ENCODE measurements around the gene TMEM178B.
"Not testable (repeated sequence)": the region's sequence is repeated elsewhere in the genome, so short reads cannot be mapped to it uniquely, and the experiment has no call there.

The TMEM178B gene

DNA sequence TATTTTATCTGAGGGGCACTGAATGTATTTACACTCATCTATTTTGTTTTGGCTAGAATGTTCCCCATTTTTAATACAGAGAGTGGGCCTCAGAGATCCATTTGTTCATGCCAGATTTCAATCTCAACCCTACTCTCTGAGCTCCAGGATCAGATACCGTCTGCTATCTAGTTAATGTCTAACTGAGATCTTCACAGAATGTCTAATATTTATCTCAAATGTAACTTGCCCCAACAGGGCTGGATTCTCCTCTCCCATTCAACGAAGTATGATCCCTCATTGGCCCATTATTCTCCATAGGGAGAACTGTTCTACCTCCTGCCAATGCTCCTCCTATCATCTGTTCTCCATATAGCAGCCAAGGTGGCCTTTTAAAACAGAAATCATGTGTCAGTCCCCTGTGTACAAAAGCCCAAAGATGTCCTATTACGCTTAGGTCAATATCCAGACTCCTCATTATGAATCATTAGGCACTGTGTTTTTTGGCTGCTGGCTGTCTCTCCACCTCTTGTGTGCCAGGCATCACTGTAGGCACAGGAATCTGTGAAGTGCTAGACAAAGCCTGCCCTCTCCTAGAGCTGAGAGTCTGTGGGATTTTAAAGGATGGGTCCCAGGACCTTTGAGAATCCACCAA is 308.0 kb downstream of the TMEM178B start:
- DNase-seq = no peak

DNA sequence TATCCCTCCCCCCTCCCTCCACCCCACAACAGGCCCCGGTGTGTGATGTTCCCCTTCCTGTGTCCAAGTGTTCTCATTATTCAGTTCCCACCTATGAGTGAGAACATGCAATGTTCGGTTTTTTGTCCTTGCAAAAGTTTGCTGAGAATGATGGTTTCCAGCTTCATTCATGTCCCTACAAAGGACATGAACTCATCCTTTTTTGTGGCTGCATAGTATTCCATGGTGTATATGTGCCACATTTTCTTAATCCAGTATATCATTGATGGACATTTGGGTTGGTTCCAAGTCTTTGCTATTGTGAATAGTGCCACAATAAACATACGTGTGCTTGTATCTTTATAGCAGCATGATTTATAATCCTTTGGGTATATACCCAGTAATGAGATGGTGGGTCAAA is 309.5 kb downstream of the TMEM178B start:
- not testable (repeated sequence) for DNase-seq

DNA sequence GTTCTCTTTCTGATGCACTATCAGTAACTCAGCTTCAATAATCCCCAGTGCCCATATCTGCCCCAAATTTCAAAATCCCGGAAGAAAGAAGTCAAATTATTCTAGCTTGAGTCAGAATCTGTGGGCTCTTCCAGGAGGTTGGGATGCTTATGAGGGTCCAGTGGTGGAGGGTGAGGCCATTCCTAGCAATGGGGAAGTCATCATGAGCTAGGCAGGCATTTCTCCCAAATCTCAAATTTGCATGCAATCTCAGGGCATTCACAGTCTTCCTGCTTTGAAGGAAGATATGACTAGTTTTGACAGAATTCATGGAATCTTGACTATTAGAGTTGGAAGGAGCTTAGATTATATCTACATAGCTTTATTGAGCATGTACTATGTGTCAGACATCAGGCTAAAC is 313.0 kb downstream of the TMEM178B start:
- DNase-seq = no peak

DNA sequence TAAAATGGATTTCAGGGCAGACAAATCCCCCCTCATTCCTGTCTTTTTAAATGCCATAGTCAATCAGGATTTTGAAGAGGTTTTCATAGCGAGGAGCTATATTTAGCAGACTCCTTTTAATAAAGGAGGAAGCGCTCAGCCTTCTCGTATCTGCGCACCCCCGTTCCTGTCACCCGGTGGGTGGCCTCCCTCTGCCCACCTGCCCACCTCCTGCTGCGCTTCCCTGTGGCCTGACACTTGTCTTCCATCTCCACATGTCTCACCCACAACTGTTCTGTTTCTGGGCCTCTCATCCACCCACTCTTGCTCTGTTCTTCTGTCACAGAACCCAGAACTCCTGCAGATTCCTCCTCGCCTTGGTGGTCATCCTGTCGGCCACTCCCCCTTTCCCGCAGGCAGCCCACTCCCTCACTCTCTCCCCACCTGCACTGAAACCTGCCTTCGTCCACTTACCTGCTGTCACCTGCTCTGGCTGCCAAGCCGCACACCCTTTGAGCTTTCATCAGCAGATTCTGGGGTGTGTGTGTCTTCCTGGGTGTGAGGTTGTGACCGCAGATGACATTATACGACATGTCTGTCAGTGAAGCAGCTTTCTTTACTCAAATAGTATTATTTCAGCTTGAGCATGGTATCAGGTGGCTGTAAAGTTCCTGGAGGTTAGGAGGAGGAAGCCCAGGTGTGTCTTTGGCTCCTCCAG is 313.8 kb downstream of the TMEM178B start:
- no peak for DNase-seq

DNA sequence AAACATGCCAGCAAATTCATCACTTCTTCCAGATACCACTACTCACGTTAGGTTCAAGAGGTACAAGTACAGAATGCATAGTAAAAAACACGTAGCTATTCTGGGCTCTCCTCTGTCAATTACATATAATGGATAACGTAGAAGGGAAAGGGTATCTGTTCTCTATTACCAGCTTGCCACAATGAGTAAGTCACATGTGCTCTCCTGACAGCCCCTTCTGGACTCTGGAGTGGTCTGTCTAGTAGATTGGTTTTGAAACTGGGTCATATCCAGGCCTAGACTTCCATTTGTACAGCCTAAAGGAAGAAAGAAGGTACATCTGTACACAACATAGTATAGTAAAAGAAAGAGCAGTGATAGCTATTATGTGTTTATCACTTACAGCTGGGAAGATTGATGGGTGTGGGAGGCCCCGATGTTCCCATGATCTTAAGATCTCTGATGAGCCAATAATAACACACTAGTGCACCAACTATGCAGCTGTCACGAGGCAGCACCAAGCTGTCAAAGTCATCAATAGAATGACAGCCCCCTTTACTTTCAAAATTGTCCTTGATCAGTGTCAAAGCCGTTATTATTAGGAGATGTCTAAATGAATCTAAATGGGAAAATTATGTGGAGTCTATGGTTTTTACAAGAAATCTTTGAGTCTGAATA is 315.4 kb downstream of the TMEM178B start:
- peak in 1 of 51 donors; percentile 48 for DNase-seq

DNA sequence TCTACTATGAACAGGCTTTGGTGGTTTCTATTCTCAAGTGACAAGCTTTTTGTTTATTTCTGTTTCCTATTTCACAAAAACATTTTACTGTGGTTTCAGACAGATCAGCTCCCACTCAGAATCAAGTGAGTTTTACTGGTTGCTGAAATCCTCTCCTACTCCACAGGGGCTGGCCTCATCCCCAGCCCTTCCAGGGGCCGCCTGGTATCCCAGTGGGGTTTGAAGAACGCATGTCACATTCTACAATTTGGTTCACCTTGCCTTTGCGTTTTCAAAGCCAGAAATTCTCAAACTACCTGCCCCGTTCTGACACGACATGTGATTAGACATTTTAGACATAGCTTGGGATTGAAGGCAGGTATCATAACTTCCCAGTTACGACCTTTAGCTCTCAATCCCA is 316.5 kb downstream of the TMEM178B start:
- no peak for DNase-seq

DNA sequence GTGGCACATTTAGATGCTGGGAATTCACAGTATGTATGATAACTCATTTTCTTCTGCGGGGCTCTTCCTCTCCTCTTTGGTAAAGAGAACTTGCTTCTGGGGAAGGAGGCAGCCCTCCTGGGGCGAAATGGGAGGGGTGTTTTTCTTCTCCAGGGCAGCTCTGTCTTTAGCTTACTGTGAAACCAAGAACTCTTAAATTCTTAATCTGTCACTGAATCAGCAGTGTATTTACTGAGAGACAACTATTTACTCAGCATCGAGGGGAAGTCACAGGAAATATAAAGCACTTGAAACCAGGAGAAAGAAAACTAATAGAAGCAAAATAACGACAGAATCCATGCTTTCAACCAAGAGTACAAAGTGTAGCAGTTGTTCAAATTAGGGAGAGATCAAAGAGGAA is 319.2 kb downstream of the TMEM178B start:
- no peak for DNase-seq

DNA sequence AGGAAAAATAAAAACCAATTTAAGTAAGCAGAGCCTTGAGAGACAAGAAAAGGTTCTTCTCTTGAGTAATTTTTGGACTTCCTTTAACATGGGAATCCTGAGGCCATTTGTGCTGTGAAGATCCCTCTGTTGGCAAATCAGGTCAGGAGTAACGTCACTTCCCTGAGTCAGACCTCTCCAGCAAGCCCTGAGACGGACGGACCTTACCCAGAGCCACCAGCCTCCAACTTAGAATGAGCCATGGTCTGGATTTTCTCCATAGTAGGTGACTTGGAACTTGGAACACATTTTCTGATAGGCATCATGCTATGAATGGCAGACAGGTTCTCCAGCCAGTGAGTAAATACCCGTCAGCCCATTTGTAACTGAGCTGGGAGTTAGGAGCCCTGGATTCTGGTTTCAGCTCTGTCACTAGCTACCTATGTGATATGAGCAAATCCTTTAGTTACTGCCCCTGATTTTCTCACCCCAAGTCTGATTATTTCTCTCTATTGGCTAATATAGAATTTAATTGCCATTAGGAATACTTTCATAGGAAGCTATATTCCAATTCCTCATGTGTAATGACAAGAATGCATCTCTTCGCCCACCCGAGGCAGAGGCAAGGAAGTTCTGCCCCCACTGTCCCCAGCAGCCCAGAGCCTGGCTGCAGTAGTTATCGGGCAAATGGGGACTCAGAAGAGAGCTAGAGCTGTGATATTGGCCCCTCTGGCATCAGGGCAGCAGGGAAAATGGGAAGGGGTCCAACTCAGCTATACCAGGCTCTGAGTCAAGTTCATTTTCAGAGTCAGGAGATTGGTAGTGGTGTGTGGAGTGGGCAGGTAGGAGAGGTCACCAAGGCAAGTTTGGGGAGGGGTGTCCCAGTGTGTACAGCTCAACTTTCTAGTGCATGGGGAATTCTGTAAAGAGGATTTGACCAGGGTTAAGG is 323.6 kb downstream of the TMEM178B start:
- no peak for DNase-seq

DNA sequence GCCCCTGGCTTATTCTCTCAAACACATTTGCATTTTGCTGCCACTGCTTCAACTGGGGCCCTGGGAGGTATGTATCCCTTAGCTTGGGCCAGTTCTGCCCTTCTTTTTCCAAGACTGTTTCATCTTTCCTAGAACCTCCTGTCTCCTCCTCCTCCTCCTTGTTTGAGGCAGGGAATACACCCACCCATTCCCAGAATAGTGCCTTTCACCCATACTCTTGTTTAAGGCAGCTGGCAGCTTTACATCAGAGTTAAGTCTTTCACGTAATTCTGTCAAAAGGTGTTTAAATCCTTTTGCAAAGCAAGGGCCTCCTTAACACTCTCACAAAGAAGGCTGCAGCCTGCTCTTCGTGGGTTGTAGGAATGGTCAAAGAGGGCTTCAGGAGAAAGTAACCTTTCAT is 326.5 kb downstream of the TMEM178B start:
- DNase-seq = no peak

DNA sequence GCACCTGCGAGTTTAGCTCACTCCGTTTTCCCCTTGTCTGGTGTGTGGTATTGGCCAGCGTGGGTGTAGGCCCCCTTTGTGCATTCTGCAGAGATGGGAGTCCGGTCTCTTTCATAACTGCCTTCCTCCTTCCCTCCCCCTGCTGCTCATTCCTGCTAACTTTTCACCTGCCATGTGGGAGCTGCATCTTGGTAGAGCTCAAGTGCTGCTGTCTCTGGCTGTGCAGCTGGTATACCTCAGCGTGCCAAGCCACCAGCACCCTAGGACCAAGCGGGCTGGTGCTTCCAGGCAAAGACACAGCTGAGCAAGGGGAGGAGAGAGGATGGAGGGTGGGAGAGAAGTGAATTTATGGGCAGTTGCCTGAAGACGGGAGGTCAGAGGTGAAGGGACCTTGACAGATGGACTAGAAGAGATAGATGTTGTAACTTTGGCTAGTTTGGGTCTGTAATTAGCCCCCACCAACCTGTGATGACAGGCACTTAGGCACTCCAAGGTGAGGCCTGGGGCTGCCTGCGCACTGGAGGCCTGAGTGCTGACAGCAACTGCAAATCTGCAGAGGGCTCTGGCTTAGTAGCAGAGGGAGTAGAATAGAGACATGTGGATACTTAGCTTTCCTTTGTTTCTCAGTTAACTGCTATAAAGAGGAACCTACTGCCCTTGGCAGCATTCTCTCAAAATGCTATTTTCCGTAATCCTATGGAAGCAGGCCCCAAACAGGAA is 328.6 kb downstream of the TMEM178B start:
- DNase-seq = no peak

DNA sequence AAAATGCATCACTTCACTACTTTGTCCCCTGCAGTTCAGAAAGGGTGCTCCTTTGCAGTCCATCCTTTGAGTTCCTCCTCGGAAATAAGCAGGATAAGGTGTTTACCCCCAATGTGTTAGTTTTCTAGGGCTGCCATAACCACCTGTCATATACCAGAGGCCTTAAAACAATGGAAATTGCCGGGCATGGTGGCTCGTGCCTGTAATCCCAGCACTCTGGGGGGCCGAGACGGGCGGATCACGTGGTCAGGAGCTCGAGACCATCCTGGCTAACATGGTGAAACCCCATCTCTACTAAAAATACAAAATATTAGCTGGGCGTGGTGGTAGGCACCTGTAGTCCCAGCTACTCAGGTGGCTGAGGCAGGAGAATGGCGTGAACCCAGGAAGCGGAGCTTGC is 330.0 kb downstream of the TMEM178B start:
- DNase-seq = not testable (repeated sequence)

DNA sequence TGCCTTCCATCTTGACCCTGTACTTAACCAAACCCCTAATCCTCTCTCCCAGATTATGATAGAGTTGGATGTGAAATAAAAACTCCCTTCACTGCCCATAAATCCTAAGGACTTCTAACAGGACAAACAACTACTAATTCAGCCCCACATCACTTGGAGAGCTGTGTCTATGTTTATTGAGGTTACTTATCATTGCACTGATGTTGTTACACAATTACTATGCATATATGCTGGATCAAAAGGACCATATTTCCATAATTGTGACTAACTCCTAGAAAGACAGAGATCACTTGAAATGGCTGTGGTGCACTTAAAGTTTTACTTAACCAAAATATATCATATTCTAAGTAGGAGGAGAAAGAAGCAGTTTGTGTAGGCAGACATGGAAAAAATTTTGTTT is 332.5 kb downstream of the TMEM178B start:
- DNase-seq = no peak

DNA sequence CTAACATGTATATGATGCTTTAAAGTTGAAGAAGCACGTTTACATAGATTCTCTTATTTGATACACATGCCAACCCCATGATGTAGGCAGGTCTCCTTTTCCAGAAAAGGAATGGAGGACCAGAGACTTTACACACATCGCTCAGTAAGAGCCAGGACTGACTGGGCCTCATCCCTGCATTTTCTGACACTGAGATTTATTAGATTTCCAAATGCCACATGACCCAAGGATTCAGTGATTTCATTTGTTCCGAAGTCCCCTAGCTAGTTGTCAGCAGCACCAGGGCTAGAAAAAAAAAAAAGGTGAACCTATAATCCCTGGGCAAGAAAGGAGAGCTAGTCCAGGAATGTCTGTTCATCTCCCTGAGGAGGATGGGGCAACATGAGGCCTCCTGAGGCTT is 334.0 kb downstream of the TMEM178B start:
- DNase-seq = no peak

DNA sequence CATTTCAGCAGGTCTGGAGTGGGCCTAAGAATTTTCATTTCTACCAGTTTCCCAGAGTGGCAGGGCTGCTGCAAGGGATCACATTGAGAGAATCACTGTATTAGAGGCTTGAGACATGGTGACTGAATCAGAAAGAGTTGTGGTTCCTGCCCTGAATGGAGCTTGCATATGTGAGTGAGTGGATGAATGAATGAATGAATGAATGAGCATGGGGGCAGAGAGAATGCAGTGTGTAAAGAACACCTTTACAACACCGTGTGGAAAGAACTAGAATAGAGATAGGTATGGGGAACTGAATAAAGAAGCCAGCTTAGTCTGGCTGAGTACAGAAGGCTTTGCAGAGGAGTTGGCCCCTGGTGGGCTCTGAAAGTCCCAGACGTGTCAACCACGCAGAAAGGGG is 334.6 kb downstream of the TMEM178B start:
- DNase-seq = peak in 1 of 51 donors; percentile 18

DNA sequence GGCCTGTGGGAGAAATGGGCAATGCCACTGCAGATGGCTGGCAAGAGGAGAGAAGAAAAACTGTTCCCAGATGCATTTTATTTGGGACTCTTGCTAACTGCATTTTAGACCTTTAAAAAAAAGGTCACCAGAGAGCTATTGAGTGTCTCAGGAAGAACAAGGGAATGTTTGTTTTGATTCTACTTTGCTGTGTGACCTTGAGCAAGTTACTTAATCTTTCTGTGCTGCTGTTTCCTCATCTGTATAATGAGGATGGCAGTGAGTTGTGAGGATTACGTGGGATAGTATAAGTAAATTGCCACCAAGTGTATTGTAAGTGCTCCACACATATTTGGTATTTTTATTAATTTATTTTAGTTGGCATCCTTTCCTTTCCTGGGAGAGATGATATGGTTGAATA is 335.4 kb downstream of the TMEM178B start:
- DNase-seq = no peak

DNA sequence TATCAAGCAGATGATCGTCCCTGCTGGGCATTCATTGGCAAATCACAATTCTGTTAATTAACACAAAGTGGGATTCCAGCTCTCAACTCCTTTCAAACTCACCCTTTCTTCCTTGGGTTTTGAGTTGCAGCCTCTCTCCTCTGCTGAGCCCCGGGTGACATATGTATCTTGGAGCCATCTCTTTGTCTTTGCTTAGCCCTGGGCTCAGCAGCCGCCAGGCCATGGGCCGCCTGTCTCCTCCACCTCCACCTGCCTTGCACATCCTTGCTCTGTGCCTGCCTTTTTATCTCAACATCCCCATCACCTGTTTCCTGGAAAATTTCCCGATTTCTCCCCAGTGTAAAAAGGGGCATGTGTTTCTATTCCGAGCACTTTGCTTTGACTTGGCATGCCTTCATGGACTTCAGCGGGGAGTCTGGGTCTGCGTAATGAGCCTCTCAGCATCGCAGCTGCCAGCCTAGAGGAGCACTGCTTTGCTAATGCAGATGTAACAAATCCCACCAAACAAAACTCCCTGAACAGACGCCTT is 336.0 kb downstream of the TMEM178B start:
- DNase-seq = peak in 25 of 51 donors; percentile 4 to 62 (median 31)

DNA sequence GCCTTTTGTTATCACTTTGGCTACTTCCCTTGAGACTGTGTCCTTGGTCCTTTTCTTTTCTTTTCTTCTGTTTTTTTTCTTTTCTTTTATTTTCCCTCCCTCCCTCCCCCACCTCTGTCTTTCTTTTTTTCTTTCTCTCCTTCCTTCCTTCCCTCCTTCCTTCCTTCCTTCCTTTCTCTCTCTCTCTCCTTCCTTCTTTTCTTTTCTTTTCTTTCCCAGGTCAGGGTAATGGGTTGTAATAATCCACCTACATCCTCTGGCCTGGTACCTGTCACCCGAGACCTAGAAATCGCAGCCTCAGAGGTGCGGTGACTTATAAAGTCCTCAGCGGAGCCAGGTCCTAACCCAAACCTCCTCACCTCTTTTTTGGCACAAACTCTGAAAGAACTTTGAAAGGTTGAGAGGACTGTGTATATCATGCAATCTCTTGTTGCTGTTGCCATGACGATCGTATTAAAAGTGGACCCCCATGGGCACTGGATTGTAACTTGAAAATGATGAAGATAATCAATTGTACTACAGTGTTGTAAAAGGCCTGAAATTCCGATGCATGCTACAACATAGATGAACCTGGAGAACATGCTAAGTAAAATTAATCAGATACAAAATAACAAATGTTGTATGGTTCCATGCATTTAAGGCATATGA is 336.6 kb downstream of the TMEM178B start:
- no peak for DNase-seq

DNA sequence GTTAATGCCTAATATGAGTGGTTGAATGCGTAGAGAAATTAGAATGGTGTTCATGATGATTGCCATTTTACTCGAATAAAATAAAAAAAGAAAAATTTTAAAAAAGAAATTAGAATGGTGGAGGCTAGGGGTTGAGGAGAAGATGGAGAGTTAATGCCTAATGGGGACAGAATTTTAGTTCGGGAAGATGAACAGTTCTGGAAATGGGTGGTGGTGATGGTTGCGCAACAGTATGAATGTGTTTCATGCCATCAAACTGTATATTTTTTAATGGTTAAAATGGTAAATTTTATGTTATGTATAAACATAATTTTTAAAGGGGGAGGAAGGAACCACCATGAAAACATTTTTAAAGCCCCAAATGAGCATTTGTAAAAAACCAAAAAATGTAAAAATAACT is 337.3 kb downstream of the TMEM178B start:
- no peak for DNase-seq

DNA sequence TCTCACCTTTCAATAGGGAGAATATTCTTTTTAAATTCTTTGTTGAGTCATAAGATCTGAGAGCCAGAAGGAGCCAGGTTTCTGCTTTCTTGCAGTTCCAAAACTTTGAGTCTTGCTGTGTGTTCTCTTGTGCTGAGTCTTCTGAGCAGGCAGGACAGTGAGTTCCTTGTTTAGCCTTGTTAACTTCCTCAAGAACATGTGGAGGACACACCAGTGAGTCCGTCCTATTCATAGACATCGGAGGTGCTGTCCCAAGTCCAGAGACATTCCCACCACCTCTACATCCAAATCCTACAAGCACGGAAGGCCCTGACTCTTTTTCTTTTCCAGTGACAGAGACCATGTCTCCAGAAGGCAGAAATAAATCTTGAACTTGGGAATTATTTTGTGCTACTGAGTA is 342.1 kb downstream of the TMEM178B start:
- DNase-seq = peak in 1 of 51 donors; percentile 9

DNA sequence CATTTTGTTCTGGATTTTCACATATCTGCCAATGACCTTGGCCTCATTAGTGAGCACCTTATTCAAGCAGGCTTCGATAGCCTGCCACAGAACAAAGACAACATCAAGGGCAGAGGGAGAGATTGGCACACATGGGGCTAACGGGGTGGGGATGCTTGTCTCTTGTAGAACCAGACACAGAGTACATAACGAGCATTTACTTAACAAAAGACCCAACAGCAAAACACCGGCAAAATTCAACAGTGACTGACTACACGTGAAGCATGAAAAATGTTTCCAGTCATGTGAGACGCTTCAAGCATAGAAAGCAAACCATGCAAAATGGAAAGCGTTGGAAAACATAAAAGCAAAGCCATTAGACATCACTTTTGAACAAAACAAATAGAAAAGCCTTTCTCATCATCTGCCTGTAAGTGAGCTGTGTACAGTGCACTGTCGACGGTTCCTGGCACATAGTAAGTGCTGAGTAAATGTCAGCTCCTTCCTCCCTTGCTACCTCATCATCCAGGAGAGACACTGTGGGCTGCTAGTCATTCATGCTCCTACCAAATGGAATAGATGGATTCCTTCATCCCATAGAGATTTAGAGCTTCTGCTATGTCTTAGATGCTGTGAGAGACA is 342.9 kb downstream of the TMEM178B start:
- no peak for DNase-seq

Data from hypothalamus (tissue), 51 donors.